Activated B cell treated with CpG ODN at 0.5 μM for 24 hours (primary cell): ENCODE measurements around the gene SMAD6. TPM values are rescaled to one million over a fixed set of nuclear protein-coding genes. Genes with fewer than 3 reads are reported as not detected.

Source experiments
- ATAC-seq: fragments of 200-7000 bp; cut with Tn5 transposase; one replicate; pipeline ENCODE4 v1.10.0; 2021; ENCODE audit warnings: low read depth, mild to moderate bottlenecking, moderate library complexity
- CTCF ChIA-PET: fragments of 350-600 bp; sonication (Branson Sonifier 250); formaldehyde crosslinking; loops from one replicate; lab custom pipeline; 2021; ENCODE audit warnings: antibody characterized with exemption; lab: Charles Lee
- POLR2A ChIA-PET: fragments of 350-600 bp; sonication (Branson Sonifier 250); formaldehyde crosslinking; loops from one replicate; lab custom pipeline; 2021; ENCODE audit warnings: antibody characterized with exemption; lab: Charles Lee
- DNase-seq: peaks from one replicate; pipeline ENCODE4 v3.0.0; 2022
- H3K27ac Mint-ChIP-seq: one replicate; pipeline ENCODE4 v1.8.0; 2020; ENCODE audit warnings: mixed read lengths
- H3K27me3 Mint-ChIP-seq: one replicate; pipeline ENCODE4 v1.8.0; 2021; ENCODE audit warnings: mixed read lengths
- H3K36me3 Mint-ChIP-seq: one replicate; pipeline ENCODE4 v1.8.0; 2021; ENCODE audit warnings: low read depth, mixed read lengths
- H3K4me1 Mint-ChIP-seq: one replicate; pipeline ENCODE4 v1.8.0; 2021; ENCODE audit warnings: mixed read lengths
- H3K4me3 Mint-ChIP-seq: one replicate; pipeline ENCODE4 v1.8.0; 2020; ENCODE audit warnings: mild to moderate bottlenecking, mixed read lengths
- H3K9me3 Mint-ChIP-seq: one replicate; pipeline ENCODE4 v1.8.0; 2020; ENCODE audit warnings: mixed read lengths
- CTCF ChIP-seq: fragments of 200-600 bp; IDR thresholded peaks from one replicate; pipeline ENCODE4 v1.8.0; 2022; ENCODE audit warnings: antibody characterized with exemption, mild to moderate bottlenecking
- intact Hi-C: fragments of 100-400 bp; cut with micrococcal nuclease; formaldehyde crosslinking; loops from one replicate; pipeline ENCODE4 v1.15.1; 2024
- total RNA-seq: library from RNA; stranded (reverse); gene quantifications from 2 replicates; pipeline ENCODE4 v1.2.3, GENCODE V29; 2022

The SMAD6 gene
- total RNA-seq, 1 donor from 2014 or later, result 0.04 TPM

GRCh38 chr15:66749841-66750575 lies 48.0 kb downstream of the SMAD6 start:
- Mint-ChIP-seq H3K27ac (no peak overlapping the region), H3K4me1 (peaks cover 5% of the 10 kb centered on the region), H3K9me3 (peaks cover 3% of the 10 kb centered on the region), H3K36me3 (peaks cover under 1% of the 10 kb centered on the region), H3K4me3 (no peak overlapping the region), H3K27me3 (peaks cover 6% of the 10 kb centered on the region)
- intact Hi-C loops, result no loop called here
- no peak for TF ChIP-seq CTCF
- ChIA-PET CTCF (no interaction called here), POLR2A (no interaction called here)
- no peak for ATAC-seq
- no peak for DNase-seq

GRCh38 chr15:66750609-66751008 lies 48.6 kb downstream of the SMAD6 start:
- H3K36me3 Mint-ChIP-seq, result peaks cover 2% of the 10 kb centered on the region
- no peak overlapping the region for H3K27ac Mint-ChIP-seq
- CTCF ChIA-PET, result no interaction called here
- intact Hi-C loops, result no loop called here
- ATAC-seq (no peak), DNase-seq (no peak)
- no peak overlapping the region for H3K4me3 Mint-ChIP-seq
- H3K9me3 Mint-ChIP-seq, result peaks cover 7% of the 10 kb centered on the region
- H3K4me1 Mint-ChIP-seq, result peaks cover 5% of the 10 kb centered on the region
- TF ChIP-seq CTCF, result no peak
- H3K27me3 Mint-ChIP-seq, result peaks cover 10% of the 10 kb centered on the region
- POLR2A ChIA-PET, result no interaction called here

- H3K4me3 Mint-ChIP-seq, result no peak overlapping the region
- no peak for ATAC-seq
- no peak overlapping the region for H3K27ac Mint-ChIP-seq
- H3K9me3 Mint-ChIP-seq, result peaks cover 7% of the 10 kb centered on the region
- H3K36me3 Mint-ChIP-seq, result peaks cover 2% of the 10 kb centered on the region
- peaks cover 5% of the 10 kb centered on the region for H3K4me1 Mint-ChIP-seq
- peaks cover 11% of the 10 kb centered on the region for H3K27me3 Mint-ChIP-seq
- no peak for TF ChIP-seq CTCF
- ChIA-PET CTCF (no interaction called here), POLR2A (no interaction called here)
- intact Hi-C loops, result no loop called here
- DNase-seq, result no peak
Observed at GRCh38 chr15:66751579-66751978, 49.5 kb downstream of the SMAD6 start.

GRCh38 chr15:66752078-66752477 lies 50.0 kb downstream of the SMAD6 start:
- ATAC-seq, result no peak
- TF ChIP-seq CTCF, result no peak
- ChIA-PET POLR2A (no interaction called here), CTCF (no interaction called here)
- Mint-ChIP-seq H3K9me3 (peaks cover 7% of the 10 kb centered on the region), H3K36me3 (peaks cover 2% of the 10 kb centered on the region), H3K4me1 (peaks cover 5% of the 10 kb centered on the region), H3K27me3 (peaks cover 16% of the 10 kb centered on the region), H3K4me3 (no peak overlapping the region), H3K27ac (no peak overlapping the region)
- intact Hi-C loops, result no loop called here
- DNase-seq, result no peak

GRCh38 chr15:66753687-66754377 lies 51.8 kb downstream of the SMAD6 start:
- DNase-seq (no peak), ATAC-seq (no peak)
- Mint-ChIP-seq H3K4me1 (peaks cover 5% of the 10 kb centered on the region), H3K9me3 (peaks cover 7% of the 10 kb centered on the region), H3K36me3 (peaks cover 2% of the 10 kb centered on the region), H3K27ac (no peak overlapping the region), H3K27me3 (peaks cover 17% of the 10 kb centered on the region), H3K4me3 (no peak overlapping the region)
- intact Hi-C loops, result no loop called here
- TF ChIP-seq CTCF, result no peak
- POLR2A ChIA-PET, result interaction anchor here (0.6 kb wide), 1 partner anchor 10 kb away, joined by 3 read pairs; no protein-coding TSS in a partner anchor
- CTCF ChIA-PET, result no interaction called here
